ENCODE data around the gene AGO1.

Gene AGO1

DNA sequence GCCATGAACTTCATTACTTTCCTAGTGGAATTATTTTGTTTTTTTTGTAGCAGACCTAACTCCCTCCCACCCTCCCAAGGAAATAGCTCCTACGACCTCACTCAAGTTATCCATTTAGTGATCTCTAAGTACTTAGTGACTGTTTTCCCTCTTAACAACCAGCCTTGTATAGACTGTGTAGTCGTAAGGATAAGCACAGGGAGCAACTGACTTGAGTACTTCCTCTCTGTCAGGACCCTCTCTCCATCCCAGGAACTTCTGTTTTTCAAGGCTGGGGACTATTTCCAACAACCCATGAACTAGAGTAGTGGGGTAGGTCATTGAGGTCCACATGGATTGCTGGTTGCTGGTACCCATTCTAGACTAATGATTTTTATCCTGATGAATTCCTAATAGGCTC lies 1.9 kb downstream of the AGO1 start:
- no peaks in the 10 kb centered on the region; the same call in 1 of the 2 replicates for H3K79me2 ChIP-seq (ENCODE audit: insufficient read depth, low read depth)
- no peak overlapping the region for H3K9ac ChIP-seq

DNA sequence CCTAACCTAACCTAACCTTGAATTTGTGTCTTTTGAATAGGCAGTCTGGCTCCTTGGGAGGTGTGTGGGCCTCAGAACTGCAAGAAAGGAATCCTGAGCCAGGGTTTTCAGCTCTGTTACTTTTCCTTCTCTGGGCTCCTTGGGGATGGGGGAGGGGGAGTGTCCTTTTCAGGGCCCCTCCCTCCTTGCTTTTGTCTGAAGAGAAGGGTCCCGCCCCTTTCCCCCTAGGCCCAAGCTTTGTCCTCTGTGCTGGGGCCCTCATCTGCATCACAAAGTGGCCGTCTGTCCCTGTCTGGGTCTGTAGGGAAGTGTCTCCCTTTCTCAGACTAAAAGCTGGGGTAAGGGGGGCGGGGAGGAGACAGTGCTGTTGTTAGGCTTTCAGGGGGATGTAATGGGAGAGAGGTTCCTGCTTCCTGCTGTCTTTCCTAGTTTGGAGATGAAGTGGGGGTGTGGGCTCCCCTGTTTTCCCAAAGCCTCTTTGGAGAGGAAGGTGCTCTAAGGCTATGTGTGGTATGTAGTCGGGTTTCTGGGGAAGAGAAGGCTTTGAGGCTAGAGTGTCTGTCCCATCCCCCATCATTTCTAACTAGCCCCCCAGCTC lies 3.1 kb downstream of the AGO1 start:
- TF ChIP-seq, protein P1, sequence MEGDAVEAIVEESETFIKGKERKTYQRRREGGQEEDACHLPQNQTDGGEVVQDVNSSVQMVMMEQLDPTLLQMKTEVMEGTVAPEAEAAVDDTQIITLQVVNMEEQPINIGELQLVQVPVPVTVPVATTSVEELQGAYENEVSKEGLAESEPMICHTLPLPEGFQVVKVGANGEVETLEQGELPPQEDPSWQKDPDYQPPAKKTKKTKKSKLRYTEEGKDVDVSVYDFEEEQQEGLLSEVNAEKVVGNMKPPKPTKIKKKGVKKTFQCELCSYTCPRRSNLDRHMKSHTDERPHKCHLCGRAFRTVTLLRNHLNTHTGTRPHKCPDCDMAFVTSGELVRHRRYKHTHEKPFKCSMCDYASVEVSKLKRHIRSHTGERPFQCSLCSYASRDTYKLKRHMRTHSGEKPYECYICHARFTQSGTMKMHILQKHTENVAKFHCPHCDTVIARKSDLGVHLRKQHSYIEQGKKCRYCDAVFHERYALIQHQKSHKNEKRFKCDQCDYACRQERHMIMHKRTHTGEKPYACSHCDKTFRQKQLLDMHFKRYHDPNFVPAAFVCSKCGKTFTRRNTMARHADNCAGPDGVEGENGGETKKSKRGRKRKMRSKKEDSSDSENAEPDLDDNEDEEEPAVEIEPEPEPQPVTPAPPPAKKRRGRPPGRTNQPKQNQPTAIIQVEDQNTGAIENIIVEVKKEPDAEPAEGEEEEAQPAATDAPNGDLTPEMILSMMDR (conservative IDR thresholded peaks at IDR 0.05; ENCODE audit: low read depth, low read length) = no peak
- no peak overlapping the region for H2AFZ ChIP-seq (ENCODE audit: low read depth)
- no peaks in the 10 kb centered on the region; the same call in 1 of the 2 replicates for H3K79me2 ChIP-seq (ENCODE audit: insufficient read depth, low read depth)
- H3K27ac ChIP-seq = no peak overlapping the region
- H4K20me1 ChIP-seq (ENCODE audit: insufficient read depth) = no peaks in the 10 kb centered on the region
- no peak overlapping the region for H3K4me2 ChIP-seq
- no peak overlapping the region for H3K9ac ChIP-seq
- no peaks in the 10 kb centered on the region for H3K36me3 ChIP-seq (ENCODE audit: insufficient read depth)
- H3K4me3 ChIP-seq (IDR thresholded peaks at IDR 0.05; ENCODE audit: insufficient read depth, low read depth, low read length) = no peak overlapping the region
- H3K4me1 ChIP-seq (ENCODE audit: low read depth, poor library complexity, severe bottlenecking) = peaks cover 24% of the 10 kb centered on the region
- H3K27me3 ChIP-seq (ENCODE audit: insufficient read depth, low read depth) = no peaks in the 10 kb centered on the region

More for the DNA sequence above, 1.9 kb downstream of the AGO1 start:
- H3K27me3 ChIP-seq (ENCODE audit: insufficient read depth, low read depth) = no peaks in the 10 kb centered on the region
- no peaks in the 10 kb centered on the region for H3K36me3 ChIP-seq (ENCODE audit: insufficient read depth)
- H3K4me3 ChIP-seq (IDR thresholded peaks at IDR 0.05; ENCODE audit: insufficient read depth, low read depth, low read length) = no peak overlapping the region
- no peak overlapping the region for H3K27ac ChIP-seq
- no peak overlapping the region for H3K4me2 ChIP-seq
- no peak overlapping the region for H2AFZ ChIP-seq (ENCODE audit: low read depth)
- H3K4me1 ChIP-seq (ENCODE audit: low read depth, poor library complexity, severe bottlenecking) = peaks cover 26% of the 10 kb centered on the region
- TF ChIP-seq, protein P1 (conservative IDR thresholded peaks at IDR 0.05; ENCODE audit: low read depth, low read length) = no peak
- no peaks in the 10 kb centered on the region for H4K20me1 ChIP-seq (ENCODE audit: insufficient read depth)

DNA sequence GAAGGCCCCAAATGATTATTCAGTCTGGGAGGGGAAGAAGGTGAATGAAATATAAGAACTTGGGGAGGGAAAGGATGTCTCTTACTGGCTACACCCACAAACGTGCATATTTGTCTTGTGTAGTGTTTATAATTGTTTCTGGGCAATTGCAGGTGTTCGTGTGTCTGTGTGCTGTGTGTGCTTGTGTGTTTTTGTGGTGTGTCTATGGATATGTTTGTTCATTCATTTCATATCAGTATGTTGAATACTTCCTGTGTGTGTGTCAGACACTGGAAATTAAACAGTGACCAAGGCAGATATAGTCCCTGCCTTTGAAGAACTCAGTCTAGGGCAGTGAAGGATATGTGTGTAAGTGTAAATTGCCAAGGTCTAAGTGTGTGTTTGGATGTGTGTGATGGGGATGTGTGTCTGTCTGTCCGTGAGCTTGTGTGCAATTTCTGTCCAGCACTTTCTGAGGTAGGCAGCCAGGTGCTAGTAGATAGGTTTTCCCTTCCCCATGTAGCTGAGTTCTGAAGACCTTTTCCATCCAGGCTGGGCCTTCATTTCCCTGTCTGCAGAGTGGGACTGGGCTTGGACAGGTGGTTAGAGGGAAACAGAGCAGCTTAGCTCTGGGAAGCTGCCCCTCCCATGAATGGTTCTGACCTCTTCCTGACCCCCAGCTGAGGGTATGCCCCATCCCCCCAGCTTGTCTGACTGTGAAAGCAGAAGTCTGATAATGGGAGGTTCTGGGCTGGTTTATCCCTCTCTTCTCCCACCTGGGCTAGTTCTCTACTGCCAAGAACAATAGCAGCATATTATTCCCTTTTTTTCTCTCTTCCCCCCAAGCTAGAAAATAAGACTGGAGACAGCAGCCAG lies 3.8 kb downstream of the AGO1 start:
- Histone ChIP-seq H3K27ac (no peak overlapping the region), H3K9ac (no peak overlapping the region)

DNA sequence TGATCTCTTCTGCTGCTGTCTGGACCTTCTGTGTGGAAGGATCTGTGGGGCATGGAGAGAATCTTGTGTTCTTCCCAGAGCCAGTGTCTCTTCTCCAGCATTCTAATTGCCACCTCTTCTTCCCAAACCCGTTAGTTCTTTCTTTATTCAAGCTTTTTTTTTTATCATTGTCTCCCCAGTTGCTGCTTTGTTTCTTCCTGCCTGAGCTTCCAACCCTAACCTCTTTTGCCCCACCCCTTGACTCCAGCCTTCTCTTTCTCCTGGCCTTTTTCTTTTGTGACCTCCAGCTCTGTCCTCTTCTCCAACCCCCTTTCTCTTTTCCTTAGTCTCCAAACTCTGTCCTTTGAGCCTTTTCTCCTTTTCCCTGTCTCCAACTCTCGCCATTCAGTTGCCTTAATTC lies 4.5 kb downstream of the AGO1 start:
- no peak overlapping the region for H3K27ac ChIP-seq
- no peaks in the 10 kb centered on the region for H4K20me1 ChIP-seq (ENCODE audit: insufficient read depth)
- H3K36me3 ChIP-seq (ENCODE audit: insufficient read depth) = no peaks in the 10 kb centered on the region
- H3K9ac ChIP-seq = no peak overlapping the region
- no peaks in the 10 kb centered on the region; the same call in 1 of the 2 replicates for H3K79me2 ChIP-seq (ENCODE audit: insufficient read depth, low read depth)
- no peak overlapping the region for H2AFZ ChIP-seq (ENCODE audit: low read depth)
- no peak overlapping the region for H3K4me3 ChIP-seq (IDR thresholded peaks at IDR 0.05; ENCODE audit: insufficient read depth, low read depth, low read length)
- no peaks in the 10 kb centered on the region for H3K27me3 ChIP-seq (ENCODE audit: insufficient read depth, low read depth)
- TF ChIP-seq, protein P1 (conservative IDR thresholded peaks at IDR 0.05; ENCODE audit: low read depth, low read length) = no peak
- H3K4me2 ChIP-seq = no peak overlapping the region
- peaks cover 23% of the 10 kb centered on the region for H3K4me1 ChIP-seq (ENCODE audit: low read depth, poor library complexity, severe bottlenecking)

More for the DNA sequence above, 3.8 kb downstream of the AGO1 start:
- Histone ChIP-seq H4K20me1 (ENCODE audit: insufficient read depth) (no peaks in the 10 kb centered on the region), H3K4me2 (no peak overlapping the region), H3K27me3 (ENCODE audit: insufficient read depth, low read depth) (no peaks in the 10 kb centered on the region), H3K4me3 (IDR thresholded peaks at IDR 0.05; ENCODE audit: insufficient read depth, low read depth, low read length) (no peak overlapping the region), H3K4me1 (ENCODE audit: low read depth, poor library complexity, severe bottlenecking) (peaks cover 23% of the 10 kb centered on the region), H3K36me3 (ENCODE audit: insufficient read depth) (no peaks in the 10 kb centered on the region), H3K79me2 (ENCODE audit: insufficient read depth, low read depth) (no peaks in the 10 kb centered on the region; the same call in 1 of the 2 replicates), H2AFZ (ENCODE audit: low read depth) (no peak overlapping the region)
- TF ChIP-seq, protein P1 (conservative IDR thresholded peaks at IDR 0.05; ENCODE audit: low read depth, low read length) = no peak
